GM12872 (cell line): ENCODE measurements around the gene SEC24C.

Source experiments
- TF ChIP-seq, protein P1 (sequence below): IDR thresholded peaks from 3 replicates; pipeline ENCODE4 v1.5.1; 2011; ENCODE audit warnings: low read depth, mild to moderate bottlenecking, low read length, moderate library complexity; ENCODE audit not compliant: insufficient read depth

The SEC24C gene

DNA sequence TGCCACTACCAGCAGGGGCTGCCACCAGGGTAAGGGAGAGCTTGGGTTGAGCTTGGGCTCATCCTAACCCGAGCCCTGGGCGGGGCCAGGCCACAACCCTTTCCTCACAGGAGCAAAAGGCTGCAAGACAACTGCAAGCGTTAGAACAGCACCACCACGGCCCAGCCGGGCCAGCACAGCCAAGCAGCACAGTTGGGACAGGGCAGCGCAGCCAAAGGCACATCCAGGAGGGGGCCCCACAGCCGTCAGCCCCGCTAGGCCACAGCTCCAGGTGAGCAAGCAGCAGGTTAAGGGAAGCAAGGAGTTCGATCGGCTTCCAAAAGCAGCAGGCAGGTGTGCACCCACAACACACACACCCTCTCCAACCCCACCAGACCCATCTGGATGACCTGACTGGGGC lies 74.2 kb downstream of the SEC24C start:
- TF ChIP-seq, protein P1, sequence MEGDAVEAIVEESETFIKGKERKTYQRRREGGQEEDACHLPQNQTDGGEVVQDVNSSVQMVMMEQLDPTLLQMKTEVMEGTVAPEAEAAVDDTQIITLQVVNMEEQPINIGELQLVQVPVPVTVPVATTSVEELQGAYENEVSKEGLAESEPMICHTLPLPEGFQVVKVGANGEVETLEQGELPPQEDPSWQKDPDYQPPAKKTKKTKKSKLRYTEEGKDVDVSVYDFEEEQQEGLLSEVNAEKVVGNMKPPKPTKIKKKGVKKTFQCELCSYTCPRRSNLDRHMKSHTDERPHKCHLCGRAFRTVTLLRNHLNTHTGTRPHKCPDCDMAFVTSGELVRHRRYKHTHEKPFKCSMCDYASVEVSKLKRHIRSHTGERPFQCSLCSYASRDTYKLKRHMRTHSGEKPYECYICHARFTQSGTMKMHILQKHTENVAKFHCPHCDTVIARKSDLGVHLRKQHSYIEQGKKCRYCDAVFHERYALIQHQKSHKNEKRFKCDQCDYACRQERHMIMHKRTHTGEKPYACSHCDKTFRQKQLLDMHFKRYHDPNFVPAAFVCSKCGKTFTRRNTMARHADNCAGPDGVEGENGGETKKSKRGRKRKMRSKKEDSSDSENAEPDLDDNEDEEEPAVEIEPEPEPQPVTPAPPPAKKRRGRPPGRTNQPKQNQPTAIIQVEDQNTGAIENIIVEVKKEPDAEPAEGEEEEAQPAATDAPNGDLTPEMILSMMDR, result no peak

DNA sequence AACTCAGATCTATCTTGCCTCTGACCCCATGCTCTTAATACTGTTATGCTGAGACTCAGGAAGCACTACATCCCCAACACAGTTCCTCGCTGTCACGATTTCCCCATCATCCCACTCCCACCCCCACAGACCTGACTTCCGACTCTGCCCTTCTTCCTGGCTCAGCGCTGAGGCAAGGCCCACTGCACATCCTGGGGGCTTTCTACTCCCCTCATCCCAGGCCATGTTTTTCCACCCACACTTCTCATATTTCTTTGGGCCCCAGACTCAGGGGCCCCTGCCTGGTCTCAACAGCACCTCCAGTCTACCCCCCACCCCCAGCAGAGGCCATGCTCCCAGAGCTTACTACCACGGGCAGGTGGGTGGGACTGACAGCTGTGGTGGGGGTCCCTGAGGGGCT lies 74.9 kb downstream of the SEC24C start:
- TF ChIP-seq, protein P1, result no peak

DNA sequence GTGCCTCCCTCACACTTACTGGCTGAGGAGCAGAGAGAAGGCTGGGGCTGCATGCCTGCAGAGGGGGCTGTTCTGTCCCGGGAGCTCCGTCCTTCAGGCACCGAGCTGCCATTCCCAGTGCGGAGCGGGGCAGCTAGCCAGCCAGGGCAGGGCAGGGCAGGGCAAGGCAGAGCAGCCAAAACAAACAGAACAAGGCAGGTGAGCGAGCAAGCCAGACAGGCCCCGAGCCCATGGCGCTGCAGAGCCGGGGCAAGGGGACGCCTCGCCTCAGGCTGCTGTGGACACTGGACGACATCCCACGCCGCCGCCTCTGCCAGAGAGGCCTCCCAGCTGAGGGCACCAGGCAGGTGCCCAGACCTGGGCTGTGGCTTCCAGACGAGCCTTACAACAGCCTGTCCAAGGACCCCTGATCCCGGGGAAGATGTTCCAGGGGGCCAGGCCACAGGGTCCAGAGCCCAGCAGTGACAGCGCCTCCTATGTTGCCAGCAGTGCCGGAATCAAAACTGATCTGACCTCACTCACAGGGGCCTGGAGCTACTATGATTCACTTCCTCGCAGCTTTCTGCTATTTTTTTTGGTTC lies 75.4 kb downstream of the SEC24C start:
- TF ChIP-seq, protein P1, result no peak
